Suprapubic skin (tissue), 4 donors: Measurements from ENCODE around the gene MIS12.

Experiments used
- CTCF ChIP-seq, 2 donors: fragments of 200-600 bp in 1 of 2; fragments of 450-650 bp in 1 of 2; sonication (generic) in 1 of 2; IDR thresholded peaks; one replicate each; pipeline ENCODE4 v1.5.1; 2016 to 2019; ENCODE audit warnings: antibody characterized with exemption in 2 of 2, mild to moderate bottlenecking in 1 of 2, moderate library complexity in 1 of 2
- POLR2A ChIP-seq, 2 donors: fragments of 450-650 bp; IDR thresholded peaks; one replicate each; pipeline ENCODE4 v1.6.1; 2017; ENCODE audit warnings: antibody characterized with exemption in 2 of 2, mild to moderate bottlenecking in 2 of 2, moderate library complexity in 2 of 2
- POLR2AphosphoS5 ChIP-seq, 3 donors: sonication (generic); formaldehyde crosslinking; IDR thresholded peaks; one replicate each; pipeline ENCODE4 v1.6.1; 2017; ENCODE audit warnings: antibody characterized with exemption in 3 of 3

- no peak for TF ChIP-seq CTCF (IDR thresholded peaks at IDR 0.05)
- TF ChIP-seq POLR2AphosphoS5 (IDR thresholded peaks at IDR 0.05): peak in 2 of 3 donors; percentile 69 to 94
- peak in 1 of 2 donors; percentile 71 for TF ChIP-seq POLR2A (IDR thresholded peaks at IDR 0.05)
Measured at GRCh38 chr17:5486206-5487124, at the start of gene MIS12.
